Measurements from ENCODE around the gene CCDC127.

The CCDC127 gene

DNA sequence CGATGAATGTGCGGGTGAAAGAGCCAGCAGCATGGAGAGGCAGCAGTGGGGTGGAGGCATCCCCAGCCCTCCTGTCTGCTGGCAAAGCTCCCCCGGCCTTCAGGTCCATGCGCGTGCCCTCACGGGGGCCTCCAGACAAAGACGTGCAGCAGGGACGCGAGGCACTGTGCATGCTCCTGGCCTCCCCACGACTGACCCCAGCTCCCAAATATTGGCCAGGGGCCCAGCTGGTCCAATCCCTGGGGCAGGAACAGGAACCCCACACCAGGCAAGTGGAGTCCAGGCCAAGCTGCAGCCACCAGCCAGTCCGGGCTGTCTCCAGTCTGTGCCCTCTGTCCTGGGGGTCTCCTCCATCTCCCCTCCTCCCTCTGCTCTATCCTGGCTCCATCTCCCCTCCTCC lies 60.2 kb downstream of the CCDC127 start:
- DNase-seq (ENCODE audit: low read depth in 2 of 2): no peak

DNA sequence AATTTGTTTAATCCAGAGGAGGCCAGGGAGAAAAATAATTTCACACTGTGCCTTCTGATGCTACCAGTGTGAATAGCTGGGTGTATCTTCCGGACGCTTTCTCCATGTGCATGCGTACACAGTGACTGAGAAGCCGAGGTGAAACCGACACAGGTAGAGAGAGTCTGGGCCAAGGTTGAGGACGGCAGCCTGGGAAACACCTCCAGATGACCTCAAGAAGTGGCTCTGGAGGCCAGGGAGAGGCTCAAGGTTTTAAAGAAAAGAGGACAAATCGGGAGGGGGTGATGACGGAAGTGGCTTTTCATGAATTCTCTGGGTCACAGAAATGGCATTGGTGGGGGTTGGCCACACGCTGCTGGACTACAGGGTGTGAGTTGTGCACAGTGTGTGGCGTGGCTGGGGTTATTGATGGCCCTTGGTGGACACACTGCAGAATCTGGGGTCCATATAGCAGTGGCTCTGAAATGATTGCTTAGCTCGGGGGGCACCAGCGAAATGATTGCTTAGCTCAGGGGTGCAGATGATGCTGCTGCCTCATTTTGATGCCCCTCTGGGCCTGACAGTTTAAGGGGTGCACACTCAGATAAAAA lies 60.7 kb downstream of the CCDC127 start:
- no peak for DNase-seq (ENCODE audit: low read depth in 2 of 2)

DNA sequence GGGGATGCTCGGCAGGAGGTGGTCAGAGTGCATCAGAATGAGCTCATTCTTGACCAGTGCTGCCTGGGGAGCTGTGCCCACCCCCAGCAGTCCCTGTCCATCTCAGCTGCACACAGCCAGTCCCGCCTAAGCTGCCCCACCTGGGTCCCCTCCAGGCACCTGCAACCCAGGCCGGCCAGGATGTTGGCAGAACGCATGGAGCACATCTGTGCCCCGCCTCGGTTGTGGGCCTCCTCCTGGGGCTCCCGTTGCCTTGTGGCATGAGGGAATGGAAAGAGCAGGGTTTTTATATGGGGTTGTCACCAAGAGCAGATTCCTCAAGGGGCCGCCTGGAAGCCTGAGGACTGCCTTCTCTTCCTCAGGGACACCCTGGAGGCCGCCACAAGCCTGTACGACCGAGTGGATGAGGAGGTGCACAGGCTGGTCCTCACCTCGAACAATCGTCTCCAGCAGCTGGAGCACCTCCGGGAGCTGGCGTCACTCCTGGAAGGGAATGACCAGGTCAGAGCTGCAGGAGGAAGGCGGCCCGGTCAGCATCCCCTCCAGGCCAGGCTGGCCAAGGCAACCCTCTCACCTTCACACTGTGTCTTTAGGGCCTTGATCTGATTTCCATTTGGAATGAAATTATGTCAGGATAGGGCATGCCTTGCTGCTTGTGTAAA lies 61.4 kb downstream of the CCDC127 start:
- DNase-seq (ENCODE audit: low read depth in 2 of 2): no peak

DNA sequence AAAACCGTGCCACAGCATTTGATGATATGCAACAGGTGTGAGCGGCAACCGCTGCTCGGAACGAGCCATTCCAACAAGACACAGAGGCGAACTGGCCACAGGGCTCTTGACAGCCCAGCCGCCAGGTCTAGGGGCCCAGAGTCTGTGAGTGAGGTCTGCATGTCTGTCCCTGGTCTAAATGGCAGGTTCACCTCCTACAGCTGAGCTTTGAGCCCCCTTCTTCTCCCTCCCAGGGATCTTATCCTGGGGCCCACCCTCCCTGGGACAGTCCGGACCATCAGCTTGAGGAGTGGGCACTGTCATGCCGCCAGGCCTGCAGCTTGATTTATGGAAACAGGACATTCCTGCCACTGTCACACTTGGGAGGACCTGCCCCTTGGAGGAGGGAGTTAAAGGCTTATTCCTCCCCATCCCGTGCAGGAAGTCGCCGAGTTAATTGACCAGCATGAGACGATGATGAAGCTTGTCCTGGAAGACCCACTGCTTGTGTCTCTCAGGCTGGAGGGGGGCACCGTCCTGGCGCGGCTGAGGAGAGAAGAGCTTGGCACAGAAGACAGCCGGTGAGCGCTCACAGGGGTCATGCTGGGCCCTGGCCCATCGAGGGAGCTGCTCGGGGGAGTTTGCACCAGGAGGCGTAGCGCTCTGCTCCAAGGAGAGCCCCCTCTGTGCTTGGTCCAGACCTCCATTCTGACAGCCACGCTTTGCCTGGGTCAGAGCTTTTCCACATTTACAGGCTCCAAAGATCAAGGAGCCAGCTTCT lies 62.1 kb downstream of the CCDC127 start:
- no peak for DNase-seq (ENCODE audit: low read depth in 2 of 2)

DNA sequence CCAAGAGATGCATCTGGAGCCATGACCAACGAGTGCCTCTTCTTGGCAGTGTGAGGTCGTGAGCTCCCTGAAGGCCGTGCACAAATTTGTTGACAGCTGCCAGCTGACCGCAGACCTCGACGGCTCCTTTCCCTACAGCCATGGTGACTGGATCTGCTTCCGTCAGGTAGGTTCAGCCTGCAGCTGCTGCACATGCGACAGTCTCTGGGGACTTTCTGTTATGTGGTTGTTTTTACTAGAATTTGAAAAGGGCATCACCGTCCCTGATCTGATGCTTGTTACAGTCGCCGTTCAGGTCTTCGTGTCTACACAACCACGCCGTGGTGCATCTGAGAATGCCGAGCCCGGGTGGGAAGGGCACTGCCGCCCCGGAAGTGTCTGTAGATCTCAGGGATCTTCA lies 63.1 kb downstream of the CCDC127 start:
- DNase-seq (ENCODE audit: low read depth in 2 of 2): no peak

DNA sequence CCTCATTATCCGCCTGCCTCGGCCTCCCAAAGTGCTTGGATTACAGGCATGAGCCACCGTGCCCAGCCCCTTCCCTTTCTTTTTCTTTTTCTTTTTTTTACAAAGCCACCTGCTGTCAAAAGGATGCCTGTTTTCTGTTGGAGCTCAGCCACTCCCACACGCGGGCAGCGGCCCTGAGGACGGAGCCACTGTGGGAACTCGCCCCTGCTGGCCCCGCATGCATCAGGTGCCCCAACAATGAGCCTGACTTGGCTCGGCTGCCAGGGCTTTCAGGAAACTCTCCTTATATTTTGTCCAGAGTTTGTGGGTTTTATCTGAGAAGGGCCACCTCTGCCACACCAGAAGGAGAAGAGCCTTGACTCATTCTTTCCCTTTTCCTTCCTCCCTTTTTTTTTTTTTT lies 63.7 kb downstream of the CCDC127 start:
- DNase-seq (ENCODE audit: low read depth in 2 of 2): no peak

DNA sequence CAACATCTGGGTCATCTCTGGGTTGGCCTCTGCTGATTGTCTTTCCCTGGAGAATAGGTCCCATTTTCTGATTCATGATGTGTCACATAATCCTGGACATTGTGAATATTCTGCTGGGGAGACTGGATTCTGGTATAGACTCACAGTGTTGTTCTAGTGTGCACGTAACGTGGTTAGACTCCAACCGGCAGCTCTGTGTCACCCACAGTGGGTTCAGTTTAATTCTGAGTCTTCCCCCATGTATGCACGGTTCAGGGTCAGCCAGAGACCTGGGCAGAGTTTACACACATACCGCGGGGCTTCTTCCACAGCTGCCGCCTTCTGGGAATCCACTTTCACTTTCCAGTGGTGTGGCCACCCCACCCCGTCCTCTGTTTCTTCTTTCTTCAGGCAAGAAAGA lies 64.7 kb downstream of the CCDC127 start:
- no peak for DNase-seq (ENCODE audit: low read depth in 2 of 2)

DNA sequence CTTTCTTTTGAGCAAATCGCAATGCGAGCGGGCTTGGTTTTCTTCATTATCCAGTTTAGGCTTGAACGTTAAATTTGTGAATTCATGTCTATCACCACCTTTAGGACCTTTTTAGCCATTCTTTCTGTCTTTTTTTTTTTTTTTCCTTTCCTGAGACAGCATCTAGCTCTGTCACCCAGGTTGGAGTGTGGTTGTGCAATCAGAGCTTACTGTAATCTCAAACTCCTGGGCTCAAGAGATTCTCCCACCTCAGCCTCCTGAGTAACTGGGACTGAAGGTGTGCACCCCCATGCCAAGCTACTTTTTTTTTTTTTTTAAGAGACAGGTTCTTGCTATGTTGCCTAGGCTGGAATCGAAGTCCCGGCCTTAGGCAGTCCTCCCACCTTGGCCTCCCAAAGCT lies 65.9 kb downstream of the CCDC127 start:
- DNase-seq (ENCODE audit: low read depth in 2 of 2): no peak

DNA sequence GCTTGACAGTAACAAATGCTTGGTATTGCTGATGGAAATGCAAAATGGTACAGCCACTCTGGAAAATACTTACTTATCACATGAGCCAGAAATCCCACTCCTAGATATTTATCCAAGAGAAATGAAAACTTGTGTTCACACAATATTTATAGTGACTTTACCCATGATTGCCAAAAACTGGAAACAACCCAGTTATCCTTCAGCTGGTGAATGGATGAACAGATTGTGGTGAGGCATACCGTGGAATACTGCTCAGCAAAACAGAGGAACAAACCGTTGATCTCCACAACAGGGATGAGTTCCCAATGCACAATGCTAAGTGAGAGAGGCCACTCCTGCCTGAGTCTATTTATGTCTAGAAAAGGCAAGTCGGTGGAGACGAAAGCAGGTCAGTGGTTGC lies 67.2 kb downstream of the CCDC127 start:
- DNase-seq (ENCODE audit: low read depth in 2 of 2): no peak

DNA sequence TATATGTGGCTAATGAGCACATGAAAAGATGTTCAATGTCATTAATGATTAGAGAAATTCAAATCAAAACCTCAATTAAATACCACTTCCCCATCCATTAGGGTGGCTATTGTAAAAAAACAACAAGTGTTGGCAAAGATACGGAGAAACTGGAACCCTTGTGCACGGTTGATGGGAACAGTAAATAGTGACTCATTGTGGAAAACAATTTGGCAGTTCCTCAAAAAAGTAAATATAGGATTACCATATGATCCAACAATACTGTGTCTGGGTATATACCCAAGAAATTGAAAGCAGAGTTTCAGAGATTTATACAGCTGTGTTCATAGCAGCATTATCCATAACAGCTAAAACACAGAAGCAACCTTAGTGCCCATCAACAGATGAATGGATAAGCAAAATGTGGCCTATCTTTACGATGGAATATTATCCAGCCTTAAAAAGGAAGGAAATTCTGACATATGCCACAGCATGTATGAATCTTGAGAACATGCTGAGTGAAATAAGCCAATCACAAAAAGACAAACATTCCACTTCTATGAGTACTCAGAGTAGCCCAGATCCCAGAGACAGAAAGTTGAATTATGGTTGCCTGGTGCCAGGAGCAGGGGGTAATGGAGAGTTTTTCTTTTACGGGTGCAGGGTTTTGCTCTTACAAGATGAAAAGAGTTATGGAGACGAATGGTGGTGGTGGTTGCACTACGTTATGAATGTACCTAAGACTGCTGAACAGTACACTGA lies 68.0 kb downstream of the CCDC127 start:
- no peak for DNase-seq (ENCODE audit: low read depth in 2 of 2)

DNA sequence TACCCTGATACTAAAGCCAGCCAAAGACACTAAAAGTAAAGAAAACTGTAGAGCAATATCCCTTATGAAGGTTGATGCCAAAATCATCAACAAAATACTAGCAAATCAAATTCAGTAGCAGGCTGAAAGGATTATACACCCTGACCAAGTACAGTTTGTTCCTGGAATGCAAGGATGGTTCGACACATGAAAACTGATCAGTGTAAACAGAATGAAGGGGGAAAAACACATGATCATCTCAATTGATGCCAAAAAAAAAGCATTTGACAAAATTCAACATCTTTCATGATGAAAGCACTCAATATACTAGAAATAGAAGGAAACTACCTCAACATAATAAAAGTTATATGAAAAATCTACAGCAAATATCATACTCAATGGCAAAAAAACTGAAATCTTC lies 70.2 kb downstream of the CCDC127 start:
- no peak for DNase-seq (ENCODE audit: low read depth in 2 of 2)

All from stimulated activated CD8-positive, alpha-beta memory T cell treated with anti-CD3 and anti-CD28 coated beads, Interleukin-15, amount 100 ng/mL, for 48 hours (primary cell).